ENCODE measurements around the gene EDEM2. TPM values are rescaled to one million over a fixed set of nuclear protein-coding genes. Genes with fewer than 3 reads are reported as not detected.
"Not testable (repeated sequence)": the region's sequence is repeated elsewhere in the genome, so short reads cannot be mapped to it uniquely, and the experiment has no call there.

The EDEM2 gene
- total RNA-seq, 1 donor from 2014 or later, result 45.4 TPM

GRCh38 chr20:35165221-35166185, 18.4 kb upstream of the EDEM2 start:
- Histone ChIP-seq H3K27me3 (ENCODE audit: low read depth) (no peaks in the 10 kb centered on the region), H3K27ac (no peak overlapping the region), H3K4me3 (no peak overlapping the region), H3K4me1 (peaks cover 14% of the 10 kb centered on the region), H3K9me3 (no peaks in the 10 kb centered on the region), H3K36me3 (no peaks in the 10 kb centered on the region)
- TF ChIP-seq CTCF (IDR thresholded peaks at IDR 0.05), result no peak
- intact Hi-C loops (cut with DNase I), result no loop called here
- DNase-seq (no peak), ATAC-seq (no peak)

GRCh38 chr20:35164531-35164930, 17.4 kb upstream of the EDEM2 start:
- ATAC-seq; H3K9me3 ChIP-seq; H3K36me3 ChIP-seq; intact Hi-C loops (cut with DNase I); H3K4me3 ChIP-seq; H3K27me3 ChIP-seq (ENCODE audit: low read depth); DNase-seq; H3K27ac ChIP-seq: not testable (repeated sequence)
- peaks cover 14% of the 10 kb centered on the region for H3K4me1 ChIP-seq

- H3K4me1 ChIP-seq; H3K27ac ChIP-seq; ATAC-seq; intact Hi-C loops (cut with DNase I); H3K27me3 ChIP-seq (ENCODE audit: low read depth); H3K4me3 ChIP-seq; DNase-seq; H3K36me3 ChIP-seq; H3K9me3 ChIP-seq: not testable (repeated sequence)
Observed at GRCh38 chr20:35160341-35160740, 13.2 kb upstream of the EDEM2 start.

GRCh38 chr20:35156978-35157377, 9.8 kb upstream of the EDEM2 start:
- H3K27ac ChIP-seq, result no peak overlapping the region
- no peak for ATAC-seq
- no peak overlapping the region for H3K4me3 ChIP-seq
- DNase-seq, result no peak
- no peaks in the 10 kb centered on the region for H3K27me3 ChIP-seq (ENCODE audit: low read depth)
- no peaks in the 10 kb centered on the region for H3K9me3 ChIP-seq
- intact Hi-C loops (cut with DNase I), result loop anchor here (5.0 kb wide), 1 partner anchor 45 kb away; no protein-coding TSS in a partner anchor
- no peaks in the 10 kb centered on the region for H3K4me1 ChIP-seq
- no peaks in the 10 kb centered on the region for H3K36me3 ChIP-seq
- TF ChIP-seq CTCF (IDR thresholded peaks at IDR 0.05), result no peak

- intact Hi-C loops (cut with DNase I), result loop anchor here (5.0 kb wide), 1 partner anchor 46 kb away; no protein-coding TSS in a partner anchor
- no peak for TF ChIP-seq CTCF (IDR thresholded peaks at IDR 0.05)
- no peaks in the 10 kb centered on the region for H3K27me3 ChIP-seq (ENCODE audit: low read depth)
Observed at GRCh38 chr20:35155936-35156335, 8.8 kb upstream of the EDEM2 start.

GRCh38 chr20:35151736-35152135, 4.6 kb upstream of the EDEM2 start:
- no peaks in the 10 kb centered on the region for H3K27me3 ChIP-seq (ENCODE audit: low read depth)
- H3K27ac ChIP-seq, result no peak overlapping the region
- DNase-seq (no peak), ATAC-seq (no peak)
- no peak for TF ChIP-seq CTCF (IDR thresholded peaks at IDR 0.05)
- intact Hi-C loops (cut with DNase I), result no loop called here
- H3K9me3 ChIP-seq, result no peaks in the 10 kb centered on the region
- H3K4me1 ChIP-seq, result peaks cover 11% of the 10 kb centered on the region
- no peak overlapping the region for H3K4me3 ChIP-seq
- H3K36me3 ChIP-seq, result no peaks in the 10 kb centered on the region

More at GRCh38 chr20:35155936-35156335, 8.8 kb upstream of the EDEM2 start:
- H3K4me1 ChIP-seq, result no peaks in the 10 kb centered on the region
- H3K9me3 ChIP-seq, result no peaks in the 10 kb centered on the region
- ATAC-seq (no peak), DNase-seq (no peak)
- no peaks in the 10 kb centered on the region for H3K36me3 ChIP-seq
- H3K27ac ChIP-seq, result no peak overlapping the region
- no peak overlapping the region for H3K4me3 ChIP-seq
